GM21576 (cell line): ENCODE results near the gene RPL29.
A peak's percentile ranks its signal among the peaks of the same experiment; 100 is the strongest.

Experiments used
- ATAC-seq: cut with Tn5 transposase; IDR thresholded peaks from one replicate; pipeline ENCODE4 v1.9.1; 2021; ENCODE audit warnings: mild to moderate bottlenecking, moderate library complexity; ENCODE audit not compliant: unreplicated experiment

RPL29 gene

DNA sequence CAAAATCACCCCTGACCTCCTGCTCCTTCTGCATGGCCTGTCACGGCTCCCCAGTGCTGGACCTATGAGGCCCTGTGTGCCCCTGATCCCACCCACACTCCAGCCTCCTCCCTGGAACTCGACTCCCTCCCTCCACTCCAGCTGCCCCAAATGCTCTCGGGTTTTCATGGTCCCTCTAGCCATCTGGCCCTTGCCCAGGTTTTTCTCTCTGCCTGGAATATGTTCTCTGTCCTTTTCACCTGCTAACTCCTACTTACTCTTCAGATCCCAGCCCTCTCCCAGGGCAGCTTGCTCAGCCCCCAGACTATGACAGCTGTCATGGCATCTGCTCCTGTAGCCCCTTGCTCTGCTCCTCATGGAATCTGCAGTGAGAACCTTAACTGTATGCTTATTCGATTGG is 30.3 kb upstream of the RPL29 start:
- no peak for ATAC-seq

DNA sequence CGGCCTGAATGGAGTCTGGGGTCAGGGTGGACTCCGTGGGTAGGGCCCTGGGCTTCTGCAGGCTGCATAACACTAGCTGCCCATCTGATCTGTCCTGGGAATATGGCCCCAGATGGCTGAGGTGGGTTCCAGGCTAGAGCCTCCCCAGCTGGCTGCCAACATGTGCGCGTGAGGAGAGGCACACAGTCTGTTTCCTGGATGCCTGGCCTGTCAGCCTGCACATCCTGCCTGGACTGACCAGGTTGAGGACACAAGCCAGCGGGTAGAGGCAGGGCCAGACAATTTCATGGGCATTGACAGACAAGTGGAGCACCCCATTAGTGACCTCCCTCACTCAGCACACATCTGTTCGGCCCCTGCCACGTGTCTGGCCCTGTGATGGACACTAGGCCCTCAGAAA is 29.8 kb upstream of the RPL29 start:
- ATAC-seq = no peak

DNA sequence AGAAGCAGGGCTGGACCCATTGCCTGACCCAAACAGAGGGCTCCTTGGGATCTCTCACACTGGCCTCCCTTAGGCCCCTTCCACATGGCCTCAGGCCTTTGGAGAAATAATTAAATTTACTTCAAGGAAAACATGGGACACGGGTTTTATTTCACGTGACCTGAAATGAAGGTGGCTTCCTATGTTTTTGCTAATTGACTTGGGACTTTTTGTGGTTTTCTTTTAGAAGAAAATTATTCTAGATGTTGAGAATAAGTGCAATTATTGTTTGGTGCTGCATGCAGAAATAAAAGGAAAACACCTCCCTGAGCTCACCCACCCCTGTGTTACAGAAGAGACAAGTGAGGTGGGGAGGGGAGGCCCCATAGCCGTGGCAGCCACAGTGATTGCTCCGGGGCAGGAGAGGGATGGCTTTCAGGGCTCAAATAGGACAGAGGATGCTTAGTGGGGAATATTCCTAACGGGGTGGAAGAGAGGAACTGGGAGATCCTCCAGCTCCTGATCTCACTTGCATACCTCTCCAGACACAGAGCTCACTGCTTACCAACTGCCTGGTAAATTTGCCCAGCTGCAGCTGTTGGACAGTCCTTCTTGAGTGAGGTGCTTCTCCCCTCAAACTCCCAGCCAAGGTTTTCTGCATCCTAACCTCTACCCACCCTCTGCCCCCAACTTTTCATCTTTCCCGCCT is 29.2 kb upstream of the RPL29 start:
- ATAC-seq = no peak

DNA sequence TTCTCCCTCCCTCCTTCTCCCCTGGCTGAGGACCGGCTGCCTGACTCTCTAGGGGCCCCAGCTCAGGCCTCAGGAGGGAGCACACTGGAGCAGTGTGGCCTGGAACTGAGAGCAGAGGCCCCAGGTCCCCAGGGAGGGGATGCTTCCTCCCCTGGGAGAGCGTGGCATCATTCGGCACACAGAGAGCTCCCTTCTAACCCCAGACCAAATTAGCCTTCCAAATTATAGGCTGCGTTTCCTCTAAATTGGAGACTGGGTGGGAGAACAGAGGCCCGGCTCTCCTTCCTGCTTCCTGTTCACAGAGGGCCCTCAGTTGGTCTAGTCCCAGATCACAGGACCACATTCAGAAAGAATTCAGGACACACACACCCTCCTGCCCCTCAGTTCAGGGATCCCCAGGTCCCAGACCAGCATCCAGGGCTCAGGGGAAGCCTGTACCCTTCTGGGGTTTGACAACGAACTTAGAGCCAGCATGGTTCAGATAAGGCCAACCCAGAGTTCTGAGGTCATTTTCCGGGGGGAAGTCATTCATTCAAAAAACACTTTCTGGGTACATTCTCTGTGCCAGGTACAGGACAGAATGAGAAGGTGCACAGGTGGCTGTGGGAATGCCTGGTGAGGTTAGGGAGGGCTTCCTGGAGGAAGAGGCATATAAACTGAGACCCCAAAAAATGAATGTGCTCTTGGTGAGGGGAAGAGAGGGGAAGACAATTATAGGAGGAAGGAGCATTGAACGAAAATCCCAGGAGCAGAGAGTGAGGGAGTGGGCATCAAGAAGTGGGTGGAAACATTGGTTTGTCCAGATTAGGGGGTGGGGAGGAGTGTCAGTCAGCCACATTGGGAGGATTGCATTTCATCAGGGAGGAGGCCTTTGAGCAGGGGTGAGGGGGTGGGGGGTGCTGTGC is 28.4 kb upstream of the RPL29 start:
- peak; percentile 64 for ATAC-seq

DNA sequence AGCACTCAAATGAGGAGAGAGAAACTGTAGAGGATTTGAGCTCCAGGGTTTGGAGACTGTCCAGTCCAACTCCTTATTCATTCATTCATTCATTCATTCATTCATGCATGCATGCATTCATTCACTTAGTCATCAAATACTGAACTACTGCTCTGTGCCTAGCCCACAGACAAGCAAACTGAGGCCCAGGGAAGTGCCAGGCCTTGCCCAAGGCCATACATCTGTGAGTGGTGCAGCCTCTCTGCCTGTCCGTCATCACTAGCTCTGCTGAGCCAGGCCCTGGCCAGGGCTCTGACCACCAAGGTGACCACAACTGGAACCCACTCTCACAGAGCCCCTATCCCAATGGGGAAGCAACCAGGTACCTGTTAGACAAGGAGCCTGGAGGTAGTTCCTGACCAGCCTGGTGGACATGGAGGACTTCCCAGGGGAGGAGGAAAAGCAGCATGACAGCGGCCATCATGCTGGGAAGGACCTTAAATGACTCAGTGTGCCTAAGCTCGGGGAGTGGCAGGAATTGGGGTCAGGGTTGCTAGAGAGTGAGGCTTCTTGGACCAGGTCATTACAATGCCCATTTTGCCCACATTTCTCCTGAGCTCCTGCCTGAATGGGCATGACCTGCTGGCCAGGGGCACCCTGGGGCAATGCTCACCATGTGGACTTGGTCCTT is 27.5 kb upstream of the RPL29 start:
- no peak for ATAC-seq

DNA sequence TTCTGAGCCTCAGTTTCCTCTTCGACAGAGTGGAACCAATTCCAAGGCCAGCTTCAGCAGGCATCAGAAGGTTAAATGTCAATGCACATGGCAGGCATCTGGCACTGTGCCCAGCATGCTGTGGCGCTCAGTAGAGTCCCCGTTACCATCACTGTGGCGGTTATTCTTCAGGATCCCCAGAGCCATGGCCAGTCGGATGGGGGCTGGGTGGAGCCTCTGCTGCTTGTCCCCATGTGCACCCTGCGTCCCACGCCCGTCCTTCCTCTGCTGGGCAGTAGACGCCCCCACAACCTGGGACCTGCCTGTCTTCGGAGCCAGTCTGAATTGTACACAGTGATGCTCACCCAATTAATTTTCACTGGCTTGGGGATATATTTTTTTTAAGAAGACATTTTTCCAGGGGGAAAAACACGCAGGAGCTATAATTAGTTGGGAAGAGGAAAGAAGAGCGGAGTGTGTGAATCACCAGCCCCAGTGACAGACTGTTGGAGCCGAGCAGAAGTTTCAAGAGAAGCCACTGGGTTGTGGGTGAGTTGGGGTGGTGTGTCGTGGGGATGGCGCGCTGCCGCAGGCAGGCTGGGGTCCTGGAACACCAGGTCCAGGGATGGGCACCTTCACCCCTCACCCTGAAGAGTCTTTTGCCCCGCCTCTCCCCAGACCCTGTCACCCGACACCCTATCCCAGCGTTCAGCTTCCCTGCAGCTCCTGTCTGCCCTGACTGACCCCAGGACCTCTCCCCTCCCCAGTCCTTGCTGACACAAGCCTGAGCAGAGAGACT is 26.8 kb upstream of the RPL29 start:
- ATAC-seq = no peak

DNA sequence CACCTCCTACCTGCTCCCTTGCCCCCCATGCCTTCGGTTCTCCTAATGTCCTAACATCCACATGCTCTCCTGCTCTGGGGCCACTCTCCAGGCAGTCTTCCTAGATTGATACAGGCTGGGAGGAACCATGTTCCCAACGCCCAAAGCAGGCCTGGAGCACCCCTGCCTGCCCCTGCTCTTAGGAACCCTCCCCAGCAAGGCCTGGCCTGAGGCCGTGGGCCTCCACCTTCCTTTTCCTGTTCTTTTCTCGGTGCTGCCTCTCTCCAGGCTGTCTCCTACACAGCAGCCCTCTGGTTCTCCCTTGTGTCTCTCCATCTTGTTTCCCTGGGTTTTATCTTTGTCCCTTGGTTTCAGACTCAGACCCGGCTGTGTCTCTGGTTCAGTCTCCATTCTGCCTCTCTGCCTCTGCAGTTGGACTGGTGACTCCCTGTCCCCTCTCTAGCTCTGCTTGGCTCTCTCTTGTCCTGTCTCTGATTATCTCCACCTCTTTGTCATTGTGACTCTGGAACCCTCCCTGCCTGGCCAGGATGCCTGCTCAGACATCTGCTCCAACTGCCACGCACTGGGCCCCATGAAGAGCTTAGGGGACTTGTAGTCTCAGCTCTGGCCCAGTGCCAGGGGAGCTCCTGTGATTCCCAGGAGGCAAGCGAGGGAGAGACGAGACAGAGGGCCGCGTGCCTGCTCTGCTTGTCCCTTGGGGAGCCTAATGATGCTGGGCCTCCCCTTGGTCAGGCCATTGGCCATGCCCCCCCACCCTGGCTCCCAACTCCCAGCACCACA is 26.0 kb upstream of the RPL29 start:
- no peak for ATAC-seq

DNA sequence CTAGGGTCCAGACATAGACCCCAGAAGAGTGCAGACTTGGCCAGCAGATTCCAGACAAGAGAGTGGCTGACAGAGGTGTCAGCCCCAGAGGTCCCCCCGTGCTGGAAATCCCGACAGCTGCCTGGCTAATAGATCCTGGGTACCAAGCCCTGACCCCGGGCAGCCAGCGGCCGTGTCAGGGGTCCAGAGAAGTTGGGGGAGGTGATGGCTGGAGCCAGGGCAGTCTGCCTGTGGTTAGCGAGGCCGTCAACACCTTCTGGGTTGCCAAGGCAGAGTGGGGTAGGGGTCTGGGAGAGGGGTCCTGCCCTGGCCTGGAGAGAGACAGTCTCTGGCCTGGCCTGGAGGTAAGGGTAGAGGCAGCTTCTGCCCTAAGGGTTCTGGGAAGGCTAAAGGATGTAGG is 25.1 kb upstream of the RPL29 start:
- ATAC-seq = no peak

DNA sequence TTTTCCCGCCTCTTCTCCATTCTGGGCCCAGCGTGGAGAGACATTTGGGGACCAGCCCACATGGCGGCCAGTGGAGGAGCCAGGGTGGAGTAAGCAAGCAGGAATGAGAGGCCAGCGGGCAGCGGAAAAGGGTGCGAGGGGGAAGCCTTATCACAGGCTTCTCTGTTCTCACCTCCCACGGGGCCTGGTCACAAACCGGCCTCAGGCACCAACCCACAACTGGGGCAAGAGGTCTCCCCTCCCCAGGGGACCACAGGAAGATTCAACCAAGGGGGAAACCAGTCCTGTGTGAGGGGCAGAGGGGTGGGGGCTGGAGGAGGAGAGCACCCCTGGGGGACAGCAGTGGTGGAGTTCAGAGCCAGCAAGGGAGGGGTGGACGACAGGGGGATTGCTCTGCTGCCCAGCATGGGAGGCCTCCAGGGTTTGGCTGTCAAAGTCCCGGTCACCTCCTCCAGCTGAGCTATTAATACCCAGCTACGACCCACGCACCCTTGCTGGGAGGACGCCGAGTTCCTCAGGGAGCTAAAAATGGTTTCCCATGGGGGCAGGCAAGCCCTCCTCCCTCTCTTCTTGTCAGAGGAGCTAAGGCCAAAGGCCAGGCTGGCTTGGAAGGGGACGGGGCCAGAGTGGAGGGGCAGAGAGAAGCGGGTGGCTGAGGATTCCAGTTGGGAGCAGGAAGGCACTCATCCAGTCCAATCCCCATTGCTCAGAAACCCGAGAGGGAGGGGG is 23.8 kb upstream of the RPL29 start:
- no peak for ATAC-seq

DNA sequence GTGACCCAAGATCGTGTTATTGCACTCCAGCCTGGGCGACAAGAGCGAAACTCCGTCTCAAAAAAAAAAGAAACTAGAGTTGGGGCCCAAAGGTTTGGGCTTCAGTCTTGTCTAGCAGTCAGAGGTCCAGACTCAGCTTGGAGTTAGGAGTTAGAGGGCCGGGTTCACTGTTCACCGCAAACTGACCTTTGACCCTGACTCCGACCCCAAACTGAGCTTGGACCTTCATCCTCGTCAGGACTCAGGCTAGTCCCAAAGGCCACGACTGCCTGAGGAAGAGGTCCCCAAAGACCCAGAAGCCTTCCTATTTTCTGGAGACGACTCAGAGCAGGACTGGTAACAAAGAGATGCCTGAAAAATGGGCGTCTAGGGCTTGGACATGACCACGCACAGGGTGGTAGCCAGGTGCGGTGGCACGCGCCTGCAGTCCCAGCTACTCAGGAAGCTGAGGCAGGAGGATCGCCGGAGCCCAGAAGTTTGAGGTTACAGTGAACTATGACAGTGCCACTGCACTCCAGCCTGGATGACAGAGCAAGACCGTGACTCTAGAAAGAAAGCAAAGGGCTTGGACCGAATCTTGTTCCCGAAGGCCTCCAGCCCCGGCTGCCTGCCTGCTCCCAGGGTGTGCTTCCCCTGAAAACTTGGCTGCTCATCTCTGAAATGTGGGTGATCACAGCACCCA is 22.8 kb upstream of the RPL29 start:
- no peak for ATAC-seq

DNA sequence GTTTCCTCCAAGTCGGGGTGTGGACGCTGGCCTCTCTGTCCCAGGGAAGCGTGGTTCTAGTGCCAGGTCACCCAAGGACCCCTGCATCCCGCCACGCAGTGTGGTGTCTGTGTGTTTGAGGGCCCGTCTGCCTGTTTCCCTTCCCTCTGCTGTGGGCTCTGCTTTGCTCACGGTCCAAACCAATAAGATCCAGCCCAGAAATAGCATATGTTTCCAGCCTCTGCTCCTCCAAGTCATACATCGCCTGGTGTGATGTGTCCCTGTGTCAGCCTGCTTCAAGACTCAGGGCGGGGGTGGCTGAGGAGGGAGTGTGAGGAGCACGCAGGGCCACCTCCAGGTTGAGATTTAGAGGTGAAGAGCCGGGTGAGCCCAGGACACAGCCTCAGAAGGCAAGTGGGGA is 21.9 kb upstream of the RPL29 start:
- no peak for ATAC-seq

DNA sequence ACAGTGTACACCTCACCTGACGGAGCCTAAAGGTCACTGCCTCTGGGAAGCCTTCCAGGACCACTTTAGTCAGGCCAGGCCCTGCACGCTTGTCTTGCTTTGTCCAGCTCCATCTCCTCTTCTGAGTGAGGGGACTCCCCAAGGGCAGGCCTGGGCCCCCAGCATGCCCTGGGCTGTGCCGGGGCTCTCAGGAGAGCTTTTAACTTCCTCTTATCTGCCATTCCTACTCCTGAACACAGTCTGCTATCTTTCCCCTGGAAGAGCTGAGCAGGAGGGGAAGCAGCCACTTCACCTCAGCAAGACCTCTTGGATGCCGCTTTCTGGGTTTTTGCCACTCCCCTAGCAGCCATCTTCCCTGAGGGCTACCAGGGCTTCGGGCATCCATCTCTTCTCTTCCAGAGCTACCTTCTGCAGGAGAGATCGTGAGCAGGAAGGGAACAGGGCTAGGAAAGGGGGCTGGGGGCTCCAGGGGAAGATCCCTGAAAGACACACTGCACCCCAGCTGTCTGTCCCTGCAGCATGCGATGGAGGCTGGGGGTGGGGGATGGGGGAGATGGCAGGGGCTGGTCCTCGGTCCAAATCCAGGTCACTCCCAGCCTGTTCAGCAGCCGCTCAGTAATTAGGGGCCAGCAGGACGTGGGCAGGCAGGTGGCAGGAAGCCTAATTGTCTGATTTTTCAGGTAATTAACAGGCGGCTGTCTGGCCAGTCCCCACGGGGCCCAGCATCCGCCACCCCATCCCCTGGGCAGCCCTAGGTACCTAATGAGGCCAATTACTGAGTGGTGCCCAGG is 19.9 kb upstream of the RPL29 start:
- no peak for ATAC-seq

DNA sequence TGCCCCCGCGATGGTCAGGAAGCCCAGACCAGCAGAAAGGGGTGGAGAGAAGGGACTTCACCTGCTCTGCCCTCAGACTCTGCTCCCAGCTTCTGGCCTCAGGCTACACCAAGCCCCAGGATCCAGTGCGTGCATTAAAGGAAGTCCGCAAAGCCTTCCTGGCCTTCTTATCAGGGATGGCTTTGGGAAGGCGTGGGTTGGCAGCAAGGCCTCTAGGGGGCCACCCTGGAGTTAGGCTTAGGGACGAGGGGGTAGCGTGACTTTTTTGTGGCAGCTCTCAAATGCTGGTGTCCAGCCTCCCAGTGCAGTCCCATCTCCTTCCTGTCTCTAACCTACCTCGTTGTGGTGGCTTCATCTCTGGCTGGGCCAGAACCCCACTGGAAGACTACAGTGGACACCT is 18.9 kb upstream of the RPL29 start:
- ATAC-seq = no peak

DNA sequence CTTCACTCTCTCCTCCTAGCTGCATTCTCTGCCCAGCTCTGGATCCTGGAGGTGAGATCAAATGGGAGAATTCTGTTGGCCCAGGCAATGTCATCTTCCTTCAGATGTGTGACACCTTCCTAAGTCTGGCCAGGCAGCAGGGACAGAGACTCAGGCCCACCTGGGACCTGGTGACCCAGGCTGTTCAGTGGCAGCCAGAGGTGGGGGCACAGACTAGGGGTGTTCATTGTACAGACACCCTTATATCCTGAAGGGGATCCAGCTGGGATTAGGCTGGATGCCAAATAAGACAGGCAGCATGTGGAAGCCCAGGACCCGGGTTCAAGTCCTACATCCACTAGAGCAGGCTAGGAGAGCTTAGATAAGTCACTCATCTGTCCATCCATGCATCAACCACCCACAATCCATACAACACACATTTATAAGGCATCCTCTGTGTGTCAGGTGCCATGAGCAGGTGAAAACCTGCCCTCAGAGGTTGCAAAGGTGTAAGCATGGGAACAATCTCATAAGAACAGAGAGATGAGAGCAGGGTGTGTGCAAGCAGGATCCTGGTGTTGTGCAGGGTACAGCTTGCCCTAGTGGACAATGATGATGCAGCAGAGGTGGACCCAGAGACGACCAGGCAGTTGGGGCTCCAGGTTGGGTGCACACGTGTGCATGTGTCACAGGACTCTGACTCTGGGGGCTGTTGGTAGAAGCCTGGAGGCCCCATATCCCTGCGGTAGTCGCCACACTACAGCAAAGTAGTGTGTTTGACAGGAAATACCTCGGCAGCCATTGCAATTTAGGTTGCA is 18.3 kb upstream of the RPL29 start:
- ATAC-seq = no peak

DNA sequence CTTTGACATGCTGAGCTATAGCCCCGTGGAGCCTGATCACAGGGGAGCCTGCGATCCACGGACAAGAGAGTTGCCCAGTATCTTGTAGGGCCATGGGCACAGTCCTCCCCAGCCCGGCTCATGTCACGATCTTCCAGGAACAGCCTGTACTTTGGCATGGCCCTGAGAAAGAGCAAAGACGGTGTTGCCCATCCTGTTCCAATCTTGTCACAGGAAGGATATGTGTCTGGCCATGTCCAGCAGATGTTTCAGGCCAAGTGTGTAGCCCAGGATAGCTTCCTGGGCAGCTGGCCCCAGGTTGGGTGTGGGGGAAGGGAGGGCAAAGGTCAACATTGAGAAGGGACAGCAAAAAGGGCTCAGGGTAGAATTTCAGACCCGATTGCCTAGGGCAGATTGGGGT is 17.0 kb upstream of the RPL29 start:
- no peak for ATAC-seq

DNA sequence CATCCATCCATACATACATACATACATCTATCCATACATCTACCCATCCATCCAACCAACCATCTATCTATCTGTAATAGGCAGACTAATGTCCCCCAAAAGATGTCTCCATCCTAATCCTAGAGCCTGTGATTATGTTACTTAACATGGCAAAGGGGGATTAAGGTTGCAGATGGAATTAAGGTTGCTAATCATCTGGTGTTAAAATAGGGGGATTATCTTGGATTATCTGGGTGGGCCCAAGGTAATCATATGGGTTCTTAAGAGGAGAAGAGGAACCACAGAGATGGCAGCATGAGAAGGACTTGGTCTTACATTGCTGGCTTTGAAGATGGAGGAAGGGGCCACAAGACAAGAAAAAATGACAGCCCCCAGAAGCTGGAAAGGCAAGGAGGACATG is 14.7 kb upstream of the RPL29 start:
- no peak for ATAC-seq

DNA sequence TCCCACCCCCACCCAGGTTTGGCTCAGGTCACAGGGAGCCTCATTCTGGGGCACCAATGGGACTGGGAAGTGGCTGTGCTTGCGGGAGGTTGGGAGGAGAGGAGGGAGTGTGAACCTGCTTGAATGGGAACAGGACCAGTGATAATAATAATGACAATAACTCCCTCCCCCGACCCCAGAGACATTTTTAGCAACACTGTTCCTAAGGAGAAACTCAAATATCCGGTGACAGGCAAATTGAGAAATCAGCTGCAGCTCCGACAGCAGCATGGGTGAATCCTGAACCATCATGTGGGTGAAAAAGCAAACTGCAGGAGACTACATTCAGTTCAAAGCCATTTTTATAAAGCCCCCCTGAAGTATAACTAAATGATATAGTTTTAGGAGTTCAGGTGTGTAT is 11.6 kb upstream of the RPL29 start:
- no peak for ATAC-seq

DNA sequence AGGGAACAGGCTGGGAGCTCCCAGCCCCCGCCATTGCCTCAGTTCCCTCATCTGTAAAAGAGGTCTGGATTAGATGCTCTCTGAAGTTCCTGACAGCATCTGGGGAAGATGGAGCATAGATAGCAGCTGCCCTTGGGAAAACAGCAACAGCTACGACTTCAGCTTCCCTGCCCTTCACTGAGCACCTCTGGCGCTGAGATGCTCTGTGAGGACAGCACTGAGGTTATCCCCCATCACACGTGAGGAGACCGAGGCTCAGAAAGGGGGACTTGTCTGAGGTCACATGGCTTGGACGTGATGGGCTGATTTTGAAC is 11.1 kb upstream of the RPL29 start:
- ATAC-seq = no peak
